WTC11 (cell line): ENCODE data around the gene COL13A1. TPM values are rescaled to one million over a fixed set of nuclear protein-coding genes. Genes with fewer than 3 reads are reported as not detected.

Experiments used
- ATAC-seq: fragments of 200-7000 bp; cut with Tn5 transposase; 2 replicates; pipeline ENCODE4 v1.10.0; 2021; ENCODE audit warnings: mild to moderate bottlenecking, moderate library complexity
- CTCF ChIA-PET: fragments of 300-600 bp; sonication (Branson Sonifier 250); formaldehyde crosslinking; loops from one replicate; lab custom pipeline; 2021; ENCODE audit warnings: antibody characterized with exemption; lab: Charles Lee
- POLR2A ChIA-PET: fragments of 350-600 bp; sonication (Branson Sonifier 250); formaldehyde crosslinking; loops from one replicate; lab custom pipeline; 2021; ENCODE audit warnings: antibody characterized with exemption; lab: Charles Lee
- DNase-seq: peaks from one replicate; pipeline ENCODE4 v3.0.0; 2021; ENCODE audit warnings: low spot score
- H3K27ac Mint-ChIP-seq: 2 replicates; pipeline ENCODE4 v1.8.0; 2021; ENCODE audit warnings: mixed read lengths
- H3K27me3 Mint-ChIP-seq: 2 replicates; pipeline ENCODE4 v1.8.0; 2021; ENCODE audit warnings: low read depth, mild to moderate bottlenecking, moderate library complexity, mixed read lengths
- H3K36me3 Mint-ChIP-seq: 2 replicates; pipeline ENCODE4 v1.8.0; 2021; ENCODE audit warnings: mixed read lengths
- H3K4me1 Mint-ChIP-seq: 2 replicates; pipeline ENCODE4 v1.8.0; 2022; ENCODE audit warnings: mixed read lengths
- H3K4me3 Mint-ChIP-seq: 2 replicates; pipeline ENCODE4 v1.8.0; 2021; ENCODE audit warnings: mild to moderate bottlenecking, moderate library complexity, mixed read lengths
- H3K9me3 Mint-ChIP-seq: 2 replicates; pipeline ENCODE4 v1.8.0; 2021; ENCODE audit warnings: mixed read lengths
- AR ChIP-seq: fragments of 250-450 bp; sonication (Bioruptor Pico); IDR thresholded peaks from 2 replicates; pipeline ENCODE4 v1.9.0; 2021; ENCODE audit warnings: mild to moderate bottlenecking
- CTCF ChIP-seq: fragments of 200-600 bp; IDR thresholded peaks from 2 replicates; pipeline ENCODE4 v1.8.0; 2022; ENCODE audit warnings: antibody characterized with exemption
- HMGXB4 ChIP-seq: sonication (generic); formaldehyde crosslinking; IDR thresholded peaks from 2 replicates; pipeline ENCODE4 v1.8.1; 2023; ENCODE audit warnings: mild to moderate bottlenecking, moderate library complexity, missing genetic modification reagents
- IRF1 ChIP-seq: sonication (generic); formaldehyde crosslinking; IDR thresholded peaks from 2 replicates; pipeline ENCODE4 v1.8.0; 2023; ENCODE audit warnings: missing genetic modification reagents
- MYBL2 ChIP-seq: sonication (generic); formaldehyde crosslinking; IDR thresholded peaks from 2 replicates; pipeline ENCODE4 v1.8.1; 2023; ENCODE audit warnings: mild to moderate bottlenecking, moderate library complexity, missing genetic modification reagents
- PREB ChIP-seq: sonication (generic); formaldehyde crosslinking; IDR thresholded peaks from 2 replicates; pipeline ENCODE4 v1.8.1; 2022; ENCODE audit warnings: mild to moderate bottlenecking, missing genetic modification reagents, moderate library complexity, borderline replicate concordance
- PRRX2 ChIP-seq: fragments of 250-450 bp; sonication (Bioruptor Pico); IDR thresholded peaks from 2 replicates; pipeline ENCODE4 v1.8.0; 2021; ENCODE audit warnings: mild to moderate bottlenecking
- USF1 ChIP-seq: sonication (generic); formaldehyde crosslinking; IDR thresholded peaks from 2 replicates; pipeline ENCODE4 v1.8.0; 2022; ENCODE audit warnings: mild to moderate bottlenecking, missing genetic modification reagents
- ZNF121 ChIP-seq: sonication (generic); formaldehyde crosslinking; IDR thresholded peaks from 2 replicates; pipeline ENCODE4 v1.8.0; 2023; ENCODE audit warnings: missing genetic modification reagents
- ZNF138 ChIP-seq: sonication (generic); formaldehyde crosslinking; conservative IDR thresholded peaks from 2 replicates; pipeline ENCODE4 v1.8.1; 2022; ENCODE audit warnings: mild to moderate bottlenecking, moderate library complexity, missing genetic modification reagents
- ZNF317 ChIP-seq: sonication (generic); formaldehyde crosslinking; IDR thresholded peaks from 2 replicates; pipeline ENCODE4 v1.8.1; 2023; ENCODE audit warnings: low read depth, mild to moderate bottlenecking, moderate library complexity, missing genetic modification reagents, borderline replicate concordance
- ZNF396 ChIP-seq: fragments of 250-450 bp; sonication (Bioruptor Pico); IDR thresholded peaks from 2 replicates; pipeline ENCODE4 v1.8.0; 2021; ENCODE audit warnings: mild to moderate bottlenecking, moderate library complexity, borderline replicate concordance
- ZNF512 ChIP-seq: sonication (generic); formaldehyde crosslinking; IDR thresholded peaks from 2 replicates; pipeline ENCODE4 v1.8.1; 2022; ENCODE audit warnings: missing genetic modification reagents, borderline replicate concordance
- ZNF532 ChIP-seq: fragments of 250-450 bp; sonication (Bioruptor Pico); IDR thresholded peaks from 2 replicates; pipeline ENCODE4 v1.9.0; 2021; ENCODE audit warnings: mild to moderate bottlenecking, borderline replicate concordance
- total RNA-seq: library from RNA; stranded (reverse); gene quantifications from 3 replicates; pipeline ENCODE4 v1.2.3, GENCODE V29; 2021

Gene COL13A1
- total RNA-seq, 1 experiment from 2014 or later, result 7.1 TPM

- Mint-ChIP-seq H3K36me3 (peaks cover 12% of the 10 kb centered on the region), H3K4me3 (no peak overlapping the region)
- CTCF ChIA-PET, result interaction anchor here (1.1 to 1.6 kb wide), 2 partner anchors 10 to 83 kb away, joined by 4 to 5 read pairs; no protein-coding TSS in a partner anchor
Observed at GRCh38 chr10:69817078-69817581, 15.4 kb downstream of the COL13A1 start.

More at GRCh38 chr10:69817078-69817581, 15.4 kb downstream of the COL13A1 start:
- H3K4me1 Mint-ChIP-seq, result peaks cover 25% of the 10 kb centered on the region
- TF ChIP-seq USF1 (CRISPR knock-in tag), result no peak
- TF ChIP-seq HMGXB4 (CRISPR knock-in tag), result no peak
- TF ChIP-seq ZNF317 (CRISPR knock-in tag), result no peak
- no peak for TF ChIP-seq PRRX2 (CRISPR knock-in tag)
- TF ChIP-seq MYBL2 (CRISPR knock-in tag), result no peak
- no peak for TF ChIP-seq AR (CRISPR knock-in tag)
- TF ChIP-seq ZNF121, result no peak
- no peak for TF ChIP-seq PREB (CRISPR knock-in tag)
- TF ChIP-seq CTCF, result no peak
- no peak for TF ChIP-seq ZNF512
- no peak for TF ChIP-seq ZNF138 (CRISPR knock-in tag)
- TF ChIP-seq ZNF396 (CRISPR knock-in tag), result no peak
- no peak for TF ChIP-seq IRF1 (CRISPR knock-in tag)
- TF ChIP-seq ZNF532, result no peak
- peaks cover 9% of the 10 kb centered on the region for H3K27me3 Mint-ChIP-seq
- ATAC-seq (no peak; the same call in 1 of the 2 replicates), DNase-seq (no peak)
- H3K9me3 Mint-ChIP-seq, result peaks cover 13% of the 10 kb centered on the region
- POLR2A ChIA-PET, result no interaction called here
- H3K27ac Mint-ChIP-seq, result no peak overlapping the region
